ENCODE data around the gene ADAMTS17.

DNA sequence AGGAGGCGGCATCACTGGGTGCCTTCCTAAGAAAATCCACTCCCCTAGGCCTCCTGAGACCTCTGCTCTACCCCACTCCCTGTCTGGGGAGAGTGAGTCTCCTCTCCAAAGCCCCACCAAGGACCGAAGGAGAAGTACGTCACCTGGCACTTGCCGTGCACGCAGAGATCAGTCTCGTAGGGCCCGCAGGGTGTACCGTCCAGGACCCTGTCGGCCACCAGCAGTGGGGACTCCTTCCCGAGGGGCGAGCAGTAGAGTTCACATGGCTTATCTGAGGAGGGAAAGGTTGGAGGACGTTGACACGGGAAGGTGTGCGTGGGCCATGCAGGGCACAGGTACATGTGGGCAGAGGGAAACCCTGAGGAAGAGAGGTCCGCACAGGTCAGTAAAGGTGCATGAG, 232.9 kb downstream of the ADAMTS17 start:
- TF ChIP-seq, protein P1, sequence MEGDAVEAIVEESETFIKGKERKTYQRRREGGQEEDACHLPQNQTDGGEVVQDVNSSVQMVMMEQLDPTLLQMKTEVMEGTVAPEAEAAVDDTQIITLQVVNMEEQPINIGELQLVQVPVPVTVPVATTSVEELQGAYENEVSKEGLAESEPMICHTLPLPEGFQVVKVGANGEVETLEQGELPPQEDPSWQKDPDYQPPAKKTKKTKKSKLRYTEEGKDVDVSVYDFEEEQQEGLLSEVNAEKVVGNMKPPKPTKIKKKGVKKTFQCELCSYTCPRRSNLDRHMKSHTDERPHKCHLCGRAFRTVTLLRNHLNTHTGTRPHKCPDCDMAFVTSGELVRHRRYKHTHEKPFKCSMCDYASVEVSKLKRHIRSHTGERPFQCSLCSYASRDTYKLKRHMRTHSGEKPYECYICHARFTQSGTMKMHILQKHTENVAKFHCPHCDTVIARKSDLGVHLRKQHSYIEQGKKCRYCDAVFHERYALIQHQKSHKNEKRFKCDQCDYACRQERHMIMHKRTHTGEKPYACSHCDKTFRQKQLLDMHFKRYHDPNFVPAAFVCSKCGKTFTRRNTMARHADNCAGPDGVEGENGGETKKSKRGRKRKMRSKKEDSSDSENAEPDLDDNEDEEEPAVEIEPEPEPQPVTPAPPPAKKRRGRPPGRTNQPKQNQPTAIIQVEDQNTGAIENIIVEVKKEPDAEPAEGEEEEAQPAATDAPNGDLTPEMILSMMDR (IDR thresholded peaks at IDR 0.05; ENCODE audit: low read depth, low read length): no peak
- no peak for TF ChIP-seq MYC (IDR thresholded peaks at IDR 0.05; ENCODE audit: low read depth, low read length)
- TF ChIP-seq, protein P2, sequence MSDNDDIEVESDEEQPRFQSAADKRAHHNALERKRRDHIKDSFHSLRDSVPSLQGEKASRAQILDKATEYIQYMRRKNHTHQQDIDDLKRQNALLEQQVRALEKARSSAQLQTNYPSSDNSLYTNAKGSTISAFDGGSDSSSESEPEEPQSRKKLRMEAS (IDR thresholded peaks at IDR 0.05; ENCODE audit: low read depth, low read length): no peak
